K562 (cell line): ENCODE data around the gene LRRC4. TPM values are rescaled to one million over a fixed set of nuclear protein-coding genes. Genes with fewer than 3 reads are reported as not detected.

Source experiments
- ATAC-seq: fragments of 200-7000 bp; cut with Tn5 transposase; 3 replicates; pipeline ENCODE4 v1.9.1; 2020; ENCODE audit warnings: moderate library complexity
- BruUV-seq: library from RNA; stranded (reverse); fragments of 400-500 nt; replicated peaks from 2 replicates; lab custom pipeline; 2021; lab: Mats Ljungman, UMichigan
- CTCF ChIA-PET: fragments of 300-600 bp; formaldehyde crosslinking; extraction: SDS; loops from one replicate; lab custom pipeline; 2021; ENCODE audit warnings: low intra/inter-chr PET ratio; lab: Yijun Ruan, JAX
- POLR2A ChIA-PET: fragments of 300-600, 350-650 bp; sonication (Branson Sonifier 250); formaldehyde crosslinking; extraction: SDS; loops from one replicate; lab custom pipeline; 2021; ENCODE audit warnings: antibody characterized with exemption, inconsistent platforms; lab: Yijun Ruan, JAX
- DNase-seq, 4 experiments: peaks; one replicate each; pipeline versions ENCODE4 v3.0.0 to v3.0.0-alpha.2; 2011 to 2018; ENCODE audit warnings: low spot score in 3 of 4, mixed read lengths in 3 of 4; ENCODE audit errors: extremely low read depth in 1 of 4
- FAIRE-seq: peaks from 2 replicates; lab custom pipeline; 2011; peaks lifted over from hg19 to GRCh38; lab: Jason Lieb, UNC
- H2AFZ ChIP-seq: 2 replicates; pipeline ENCODE4 v1.6.0; 2011; ENCODE audit warnings: low read depth, low read length, control low read depth, inconsistent platforms
- H3K27ac ChIP-seq: fragments of 200-600 bp; 3 replicates; pipeline ENCODE4 v1.8.0; 2011; ENCODE audit warnings: low read depth, mild to moderate bottlenecking, control low read depth, inconsistent platforms, low read length, moderate library complexity, mixed read lengths; ENCODE audit errors: extremely low read depth
- H3K27me3 ChIP-seq, 2 experiments: fragments of 300-600 bp in 1 of 2; 2 replicates in 1 of 2; 3 replicates in 1 of 2; pipeline versions ENCODE4 v1.6.0 to v1.8.0; 2011; ENCODE audit warnings: inconsistent platforms in 2 of 2, low read length in 2 of 2, mild to moderate bottlenecking in 1 of 2, mixed read lengths in 1 of 2, moderate library complexity in 1 of 2; ENCODE audit not compliant: control insufficient read depth in 2 of 2, insufficient read depth in 2 of 2
- H3K36me3 ChIP-seq: fragments of 300-600 bp; 3 replicates; pipeline ENCODE4 v1.8.0; 2011; ENCODE audit warnings: mild to moderate bottlenecking, low read length, inconsistent platforms; ENCODE audit not compliant: control insufficient read depth, insufficient read depth
- H3K4me1 ChIP-seq, 2 experiments: fragments of 200-600 bp in 1 of 2; replicated peaks in 1 of 2; 2 replicates in 1 of 2; 3 replicates in 1 of 2; pipeline versions ENCODE4 v1.5.1 to v1.8.0; 2011; ENCODE audit warnings: inconsistent platforms in 2 of 2, low read length in 2 of 2, mild to moderate bottlenecking in 1 of 2, mixed read lengths in 1 of 2, moderate library complexity in 1 of 2; ENCODE audit not compliant: control insufficient read depth in 2 of 2, insufficient read depth in 2 of 2
- H3K4me2 ChIP-seq: 2 replicates; pipeline ENCODE4 v1.6.1; 2011; ENCODE audit warnings: low read length, control low read depth, inconsistent platforms, mixed read lengths; ENCODE audit not compliant: insufficient read depth
- H3K4me3 ChIP-seq: fragments of 200-600 bp; sonication (generic), shearing (Covaris generic); 2 replicates; pipeline ENCODE4 v1.5.1; 2016; ENCODE audit warnings: control low read depth, inconsistent platforms
- H3K79me2 ChIP-seq: fragments of 200-600 bp; 3 replicates; pipeline ENCODE4 v1.8.0; 2011; ENCODE audit warnings: low read length, inconsistent platforms; ENCODE audit not compliant: control insufficient read depth, insufficient read depth
- H3K9ac ChIP-seq, 2 experiments: 2 replicates each; pipeline versions ENCODE4 v1.6.0 to v1.6.1; 2011; ENCODE audit warnings: low read depth in 2 of 2, low read length in 2 of 2, control low read depth in 1 of 2, inconsistent platforms in 1 of 2, mild to moderate bottlenecking in 1 of 2, mixed read lengths in 1 of 2; ENCODE audit not compliant: insufficient read depth in 1 of 2
- H3K9me1 ChIP-seq: one replicate; pipeline ENCODE4 v1.6.0; 2011; ENCODE audit warnings: inconsistent platforms, mild to moderate bottlenecking, low read length, moderate library complexity; ENCODE audit not compliant: control insufficient read depth, insufficient read depth
- H3K9me3 ChIP-seq: replicated peaks from 2 replicates; pipeline ENCODE4 v1.5.1; 2011; ENCODE audit warnings: low read depth, low read length, inconsistent platforms; ENCODE audit not compliant: control insufficient read depth, insufficient read depth
- H4K20me1 ChIP-seq: replicated peaks from 2 replicates; pipeline ENCODE4 v1.6.1; 2011; ENCODE audit warnings: low read length, inconsistent platforms, mixed read lengths; ENCODE audit not compliant: control insufficient read depth, insufficient read depth
- TAF9B ChIP-seq: fragments of 450-650 bp; IDR thresholded peaks from 2 replicates; pipeline ENCODE4 v1.6.1; 2018; ENCODE audit warnings: mild to moderate bottlenecking; ENCODE audit not compliant: partially characterized antibody
- ZNF23 ChIP-seq: fragments of 250-450 bp; sonication (Bioruptor Pico); IDR thresholded peaks from 2 replicates; pipeline ENCODE4 v1.4.0; 2020; ENCODE audit warnings: mild to moderate bottlenecking
- WGBS: fragments of 100-300 bp; shearing (Covaris generic); methylation state at CpG from one replicate; pipeline ENCODE4 v1.1.6; 2016; ENCODE audit warnings: low coverage, mixed read lengths; ENCODE audit not compliant: insufficient coverage; ENCODE audit errors: missing lambda C conversion rate; 5-methylcytosine and 5-hydroxymethylcytosine counted together
- in situ Hi-C: fragments of 300-500 bp; cut with MboI; formaldehyde crosslinking; loops from 4 replicates; pipeline ENCODE4 v1.15.0; 2018; ENCODE audit warnings: inconsistent platforms, mixed read lengths
- intact Hi-C: fragments of 100-400 bp; cut with micrococcal nuclease; formaldehyde crosslinking; loops from 2 replicates; pipeline ENCODE4 v1.14.2; 2022
- polyA plus RNA-seq, 8 experiments: library from polyadenylated mRNA; depleted of rRNA in 4 of 8; stranded (reverse) in 5 of 8; unstranded in 3 of 8; fragments of >200 nt; fragmentation: Nextera tagmentation in 2 of 8; fragmentation: Illumina TruSeq in 1 of 8; extraction: Ambion mirVana in 2 of 8; extraction: Trizol in 1 of 8; gene quantifications; 2 replicates each; pipeline versions ENCODE4 v1.2.1 to v1.2.3, GENCODE V29; 2011 to 2014; ENCODE audit warnings: inconsistent platforms in 1 of 8, missing spikeins in 1 of 8
- total RNA-seq, 7 experiments: library from RNA; depleted of rRNA in 6 of 7; stranded (reverse); fragments of >200 nt in 6 of 7; fragmentation: Illumina TruSeq in 2 of 7; extraction: Trizol in 2 of 7; gene quantifications; 2 replicates each; pipeline versions ENCODE4 v1.2.1 to v1.2.3, GENCODE V29; 2011 to 2021; ENCODE audit warnings: low replicate concordance in 1 of 7
- TF ChIP-seq, protein P1 (sequence below): fragments of 250-450 bp; sonication (Bioruptor Pico); IDR thresholded peaks from 2 replicates; pipeline ENCODE4 v1.6.1; 2021; ENCODE audit warnings: mild to moderate bottlenecking
- TF ChIP-seq, protein P2 (sequence below), 2 experiments: fragments of 450-650 bp; IDR thresholded peaks; 2 replicates each; pipeline ENCODE4 v1.6.1; 2018; ENCODE audit warnings: mild to moderate bottlenecking in 2 of 2, low read depth in 1 of 2; ENCODE audit not compliant: partially characterized antibody in 2 of 2

LRRC4 gene
- total and polyA plus RNA-seq, 9 of the 15 experiments (the other 6 are each of a cell fraction or from before 2014, with no cell fraction given), result 0.04 to 0.11 TPM; not detected in 7

DNA sequence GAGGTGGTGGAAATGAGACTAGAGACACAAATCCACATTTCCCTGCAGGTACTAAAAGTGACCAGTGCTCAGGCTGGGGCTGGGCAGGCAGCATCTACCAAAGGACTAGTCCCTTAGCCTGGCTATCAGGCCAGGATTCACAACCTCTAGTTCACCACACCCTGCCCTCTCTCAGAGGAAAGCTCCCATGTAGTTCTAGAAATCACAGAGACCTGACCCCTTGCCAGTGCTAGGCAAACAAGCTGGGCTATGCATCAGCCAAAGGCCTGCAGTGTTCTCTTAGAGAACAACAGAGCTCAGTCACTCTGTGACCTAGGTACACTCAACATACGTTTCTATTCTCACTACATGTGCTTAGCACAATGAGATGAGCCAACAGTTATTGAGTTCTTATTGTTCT, 26.7 kb upstream of the LRRC4 start:
- H3K9me1 ChIP-seq, result peaks cover 3% of the 10 kb centered on the region
- no peaks in the 10 kb centered on the region for H3K27me3 ChIP-seq
- TF ChIP-seq, protein P1, sequence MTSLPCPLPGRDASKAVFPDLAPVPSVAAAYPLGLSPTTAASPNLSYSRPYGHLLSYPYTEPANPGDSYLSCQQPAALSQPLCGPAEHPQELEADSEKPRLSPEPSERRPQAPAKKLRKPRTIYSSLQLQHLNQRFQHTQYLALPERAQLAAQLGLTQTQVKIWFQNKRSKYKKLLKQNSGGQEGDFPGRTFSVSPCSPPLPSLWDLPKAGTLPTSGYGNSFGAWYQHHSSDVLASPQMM, result no peak
- TF ChIP-seq, protein P2, sequence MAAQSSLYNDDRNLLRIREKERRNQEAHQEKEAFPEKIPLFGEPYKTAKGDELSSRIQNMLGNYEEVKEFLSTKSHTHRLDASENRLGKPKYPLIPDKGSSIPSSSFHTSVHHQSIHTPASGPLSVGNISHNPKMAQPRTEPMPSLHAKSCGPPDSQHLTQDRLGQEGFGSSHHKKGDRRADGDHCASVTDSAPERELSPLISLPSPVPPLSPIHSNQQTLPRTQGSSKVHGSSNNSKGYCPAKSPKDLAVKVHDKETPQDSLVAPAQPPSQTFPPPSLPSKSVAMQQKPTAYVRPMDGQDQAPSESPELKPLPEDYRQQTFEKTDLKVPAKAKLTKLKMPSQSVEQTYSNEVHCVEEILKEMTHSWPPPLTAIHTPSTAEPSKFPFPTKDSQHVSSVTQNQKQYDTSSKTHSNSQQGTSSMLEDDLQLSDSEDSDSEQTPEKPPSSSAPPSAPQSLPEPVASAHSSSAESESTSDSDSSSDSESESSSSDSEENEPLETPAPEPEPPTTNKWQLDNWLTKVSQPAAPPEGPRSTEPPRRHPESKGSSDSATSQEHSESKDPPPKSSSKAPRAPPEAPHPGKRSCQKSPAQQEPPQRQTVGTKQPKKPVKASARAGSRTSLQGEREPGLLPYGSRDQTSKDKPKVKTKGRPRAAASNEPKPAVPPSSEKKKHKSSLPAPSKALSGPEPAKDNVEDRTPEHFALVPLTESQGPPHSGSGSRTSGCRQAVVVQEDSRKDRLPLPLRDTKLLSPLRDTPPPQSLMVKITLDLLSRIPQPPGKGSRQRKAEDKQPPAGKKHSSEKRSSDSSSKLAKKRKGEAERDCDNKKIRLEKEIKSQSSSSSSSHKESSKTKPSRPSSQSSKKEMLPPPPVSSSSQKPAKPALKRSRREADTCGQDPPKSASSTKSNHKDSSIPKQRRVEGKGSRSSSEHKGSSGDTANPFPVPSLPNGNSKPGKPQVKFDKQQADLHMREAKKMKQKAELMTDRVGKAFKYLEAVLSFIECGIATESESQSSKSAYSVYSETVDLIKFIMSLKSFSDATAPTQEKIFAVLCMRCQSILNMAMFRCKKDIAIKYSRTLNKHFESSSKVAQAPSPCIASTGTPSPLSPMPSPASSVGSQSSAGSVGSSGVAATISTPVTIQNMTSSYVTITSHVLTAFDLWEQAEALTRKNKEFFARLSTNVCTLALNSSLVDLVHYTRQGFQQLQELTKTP (IDR thresholded peaks at IDR 0.05; ENCODE audit: low read depth in 1 of 2, partially characterized antibody in 2 of 2), result no peak
- TF ChIP-seq ZNF23 (CRISPR knock-in tag) (no peak), TAF9B (no peak)
- CTCF ChIA-PET, result interaction anchor here (0.6 kb wide), 1 partner anchor 26 kb away, joined by 3 read pairs; no protein-coding TSS in a partner anchor
- H2AFZ ChIP-seq, result no peak overlapping the region
- in situ Hi-C loops (no loop called here), intact Hi-C loops (no loop called here)
- H3K4me3 ChIP-seq, result no peak overlapping the region
- H3K4me1 ChIP-seq, result no peaks in the 10 kb centered on the region
- no peak overlapping the region for H3K9ac ChIP-seq
- no TSS peak for BruUV-seq
- WGBS, result 50% methylated on average over 1 of the region's 1 CpG
- peaks cover 56% of the 10 kb centered on the region; the same call in 2 of the 3 replicates for H3K36me3 ChIP-seq
- H3K79me2 ChIP-seq, result no peaks in the 10 kb centered on the region
- H3K4me2 ChIP-seq, result no peak overlapping the region
- POLR2A ChIA-PET, result no interaction called here
- no peak overlapping the region for H3K27ac ChIP-seq
- no peak for FAIRE-seq
- H4K20me1 ChIP-seq, result peaks cover 15% of the 10 kb centered on the region
- ATAC-seq, result no peak; the same call in 2 of the 3 replicates
- DNase-seq, result no peak
- H3K9me3 ChIP-seq, result no peaks in the 10 kb centered on the region
